ENCODE measurements around the gene AKT1. TPM values are rescaled to one million over a fixed set of nuclear protein-coding genes. Genes with fewer than 3 reads are reported as not detected.

The AKT1 gene
- total and polyA plus RNA-seq, 3 experiments from 2014 or later: 34.1 to 150 (median 147) TPM

- CTCF ChIA-PET: interaction anchor here (1.2 to 1.8 kb wide), 2 partner anchors 62 to 108 kb away, joined by 4 to 6 read pairs; no protein-coding TSS in a partner anchor
- Mint-ChIP-seq H3K36me3 (no peaks in the 10 kb centered on the region), H3K4me3 (no peak overlapping the region), H3K27ac (no peak overlapping the region), H3K27me3 (no peaks in the 10 kb centered on the region), H3K4me1 (peaks cover 9 to 16% (median 11%) of the 10 kb centered on the region in 3 donors), H3K9me3 (no peaks in the 10 kb centered on the region)
- Histone ChIP-seq H3K27ac (ENCODE audit: low read depth, low read length) (no peak overlapping the region), H3K9me3 (ENCODE audit: low read length) (no peaks in the 10 kb centered on the region), H3K4me1 (ENCODE audit: insufficient read depth, low read length) (peaks cover 8% of the 10 kb centered on the region), H3K4me3 (ENCODE audit: low read length) (no peak overlapping the region), H3K36me3 (ENCODE audit: insufficient read depth, low read length) (no peaks in the 10 kb centered on the region), H3K27me3 (ENCODE audit: insufficient read depth, low read length, poor library complexity, severe bottlenecking) (no peaks in the 10 kb centered on the region)
- POLR2A ChIA-PET: no interaction called here
- DNase-seq: no peak
These were observed 35.2 kb upstream of the AKT1 start for GRCh38 chr14:104830781-104831180.

- Mint-ChIP-seq H3K27ac (peak overlapping the region in 5 of 8 donors; percentile 43 to 72 (median 65)), H3K9me3 (no peaks in the 10 kb centered on the region), H3K4me3 (peak overlapping the region; percentile 77 to 92 (median 81)), H3K36me3 (peaks cover 0 to 2% (median 0%) of the 10 kb centered on the region in 3 donors), H3K27me3 (no peaks in the 10 kb centered on the region), H3K4me1 (peaks cover 22 to 27% (median 24%) of the 10 kb centered on the region in 3 donors)
- ChIA-PET CTCF (interaction anchor here (0.6 to 4.6 kb wide), 8 partner anchors 14 to 102 kb away, joined by 3 to 118 read pairs (median 6); partner anchors contain the start of genes SIVA1 and ZBTB42), POLR2A (interaction anchor here (0.5 to 2.7 kb wide), 5 partner anchors 26 to 158 kb away, joined by 3 to 12 read pairs (median 5); partner anchors contain the start of genes CLBA1, SIVA1 and ZBTB42)
- DNase-seq: peak; percentile 24 to 73 (median 48)
- no peaks in the 10 kb centered on the region for H3K27me3 ChIP-seq (ENCODE audit: insufficient read depth, low read length, poor library complexity, severe bottlenecking)
- H3K36me3 ChIP-seq (ENCODE audit: insufficient read depth, low read length): no peaks in the 10 kb centered on the region
- no peak overlapping the region for H3K27ac ChIP-seq (ENCODE audit: low read depth, low read length)
- H3K9me3 ChIP-seq (ENCODE audit: low read length): no peaks in the 10 kb centered on the region
- peaks cover 8% of the 10 kb centered on the region for H3K4me1 ChIP-seq (ENCODE audit: insufficient read depth, low read length)
- H3K4me3 ChIP-seq (ENCODE audit: low read length): peak overlapping the region; percentile 47
These were observed 31.9 kb upstream of the AKT1 start for GRCh38 chr14:104827177-104828055.

GRCh38 chr14:104826861-104827176 is 31.3 kb upstream of the AKT1 start:
- CTCF ChIA-PET: interaction anchor here (0.6 to 4.6 kb wide), 10 partner anchors 13 to 102 kb away, joined by 3 to 118 read pairs (median 5); partner anchors contain the start of genes SIVA1 and ZBTB42
- Histone ChIP-seq H3K27me3 (ENCODE audit: insufficient read depth, low read length, poor library complexity, severe bottlenecking) (no peaks in the 10 kb centered on the region), H3K9me3 (ENCODE audit: low read length) (no peaks in the 10 kb centered on the region), H3K27ac (ENCODE audit: low read depth, low read length) (no peak overlapping the region), H3K4me1 (ENCODE audit: insufficient read depth, low read length) (peaks cover 8% of the 10 kb centered on the region), H3K36me3 (ENCODE audit: insufficient read depth, low read length) (no peaks in the 10 kb centered on the region), H3K4me3 (ENCODE audit: low read length) (peak overlapping the region; percentile 47)
- no peaks in the 10 kb centered on the region for H3K9me3 Mint-ChIP-seq
- H3K4me1 Mint-ChIP-seq: peaks cover 22 to 27% (median 24%) of the 10 kb centered on the region in 3 donors
- POLR2A ChIA-PET: interaction anchor here (0.5 to 2.7 kb wide), 4 partner anchors 26 to 159 kb away, joined by 4 to 12 read pairs (median 6); partner anchors contain the start of genes CLBA1, SIVA1 and ZBTB42
- DNase-seq: no peak
- H3K4me3 Mint-ChIP-seq: peak overlapping the region; percentile 77 to 92 (median 81)
- H3K36me3 Mint-ChIP-seq: peaks cover 0 to 2% (median 0%) of the 10 kb centered on the region in 3 donors
- H3K27ac Mint-ChIP-seq: peak overlapping the region in 3 of 8 donors; percentile 43 to 72 (median 51)
- H3K27me3 Mint-ChIP-seq: no peaks in the 10 kb centered on the region

GRCh38 chr14:104826189-104826860 is 30.8 kb upstream of the AKT1 start:
- H3K27me3 Mint-ChIP-seq: no peaks in the 10 kb centered on the region
- Histone ChIP-seq H3K4me3 (ENCODE audit: low read length) (peak overlapping the region; percentile 81), H3K36me3 (ENCODE audit: insufficient read depth, low read length) (no peaks in the 10 kb centered on the region), H3K4me1 (ENCODE audit: insufficient read depth, low read length) (peaks cover 8% of the 10 kb centered on the region), H3K27ac (ENCODE audit: low read depth, low read length) (no peak overlapping the region), H3K9me3 (ENCODE audit: low read length) (no peaks in the 10 kb centered on the region), H3K27me3 (ENCODE audit: insufficient read depth, low read length, poor library complexity, severe bottlenecking) (no peaks in the 10 kb centered on the region)
- H3K4me1 Mint-ChIP-seq: peaks cover 22 to 27% (median 24%) of the 10 kb centered on the region in 3 donors
- H3K27ac Mint-ChIP-seq: peak overlapping the region in 1 of 8 donors; percentile 36
- POLR2A ChIA-PET: interaction anchor here (0.5 to 2.7 kb wide), 5 partner anchors 25 to 159 kb away, joined by 3 to 12 read pairs (median 5); partner anchors contain the start of genes CLBA1, SIVA1 and ZBTB42
- CTCF ChIA-PET: interaction anchor here (0.6 to 4.6 kb wide), 13 partner anchors 13 to 101 kb away, joined by 3 to 118 read pairs (median 4); partner anchors contain the start of genes SIVA1 and ZBTB42
- H3K9me3 Mint-ChIP-seq: no peaks in the 10 kb centered on the region
- DNase-seq: peak; percentile 89 to 96 (median 94)
- H3K36me3 Mint-ChIP-seq: peaks cover 0 to 2% (median 0%) of the 10 kb centered on the region in 3 donors
- peak overlapping the region; percentile 67 to 87 (median 83) for H3K4me3 Mint-ChIP-seq

GRCh38 chr14:104824353-104824997 is 28.9 kb upstream of the AKT1 start:
- H3K36me3 ChIP-seq (ENCODE audit: insufficient read depth, low read length): no peaks in the 10 kb centered on the region
- H3K9me3 ChIP-seq (ENCODE audit: low read length): no peaks in the 10 kb centered on the region
- H3K4me1 ChIP-seq (ENCODE audit: insufficient read depth, low read length): peaks cover 8% of the 10 kb centered on the region
- CTCF ChIA-PET: interaction anchor here (1.3 to 4.6 kb wide), 2 partner anchors 14 to 56 kb away, joined by 3 to 118 read pairs; no protein-coding TSS in a partner anchor
- H3K27ac ChIP-seq (ENCODE audit: low read depth, low read length): no peak overlapping the region
- POLR2A ChIA-PET: interaction anchor here (1.2 kb wide), 1 partner anchor 53 kb away, joined by 3 read pairs; no protein-coding TSS in a partner anchor
- H3K27me3 ChIP-seq (ENCODE audit: insufficient read depth, low read length, poor library complexity, severe bottlenecking): no peaks in the 10 kb centered on the region
- Mint-ChIP-seq H3K4me1 (peaks cover 22 to 27% (median 24%) of the 10 kb centered on the region in 3 donors), H3K4me3 (peak overlapping the region; percentile 66 to 87 (median 81)), H3K9me3 (no peaks in the 10 kb centered on the region), H3K27me3 (no peaks in the 10 kb centered on the region), H3K36me3 (peaks cover 0 to 2% (median 0%) of the 10 kb centered on the region in 3 donors), H3K27ac (peak overlapping the region in 2 of 8 donors; percentile 10 to 28)
- no peak overlapping the region for H3K4me3 ChIP-seq (ENCODE audit: low read length)
- no peak for DNase-seq

GRCh38 chr14:104822821-104823615 is 27.5 kb upstream of the AKT1 start:
- H3K27me3 Mint-ChIP-seq: no peaks in the 10 kb centered on the region
- no peak overlapping the region for H3K4me3 Mint-ChIP-seq
- CTCF ChIA-PET: interaction anchor here (1.0 kb wide), 1 partner anchor 55 kb away, joined by 4 read pairs; no protein-coding TSS in a partner anchor
- Histone ChIP-seq H3K9me3 (ENCODE audit: low read length) (no peaks in the 10 kb centered on the region), H3K4me1 (ENCODE audit: insufficient read depth, low read length) (peaks cover 8% of the 10 kb centered on the region), H3K36me3 (ENCODE audit: insufficient read depth, low read length) (no peaks in the 10 kb centered on the region), H3K27ac (ENCODE audit: low read depth, low read length) (no peak overlapping the region), H3K4me3 (ENCODE audit: low read length) (no peak overlapping the region), H3K27me3 (ENCODE audit: insufficient read depth, low read length, poor library complexity, severe bottlenecking) (no peaks in the 10 kb centered on the region)
- POLR2A ChIA-PET: no interaction called here
- DNase-seq: no peak
- no peaks in the 10 kb centered on the region for H3K9me3 Mint-ChIP-seq
- H3K27ac Mint-ChIP-seq: peak overlapping the region in 1 of 8 donors; percentile 50
- peaks cover 0 to 3% (median 2%) of the 10 kb centered on the region in 3 donors for H3K36me3 Mint-ChIP-seq
- peaks cover 22 to 27% (median 27%) of the 10 kb centered on the region in 3 donors for H3K4me1 Mint-ChIP-seq
